SJCRH30 (cell line): ENCODE measurements around the gene CLMN. TPM values are rescaled to one million over a fixed set of nuclear protein-coding genes. Genes with fewer than 3 reads are reported as not detected.
"Not testable (repeated sequence)": the region's sequence is repeated elsewhere in the genome, so short reads cannot be mapped to it uniquely, and the experiment has no call there.

ENCODE experiments used
- DNase-seq, 2 experiments: peaks; one replicate each; pipeline ENCODE4 v3.0.0-alpha.2; 2015 to 2020
- H3K27ac ChIP-seq: fragments of 250-450 bp; sonication (Bioruptor Pico); 2 replicates; pipeline ENCODE4 v1.5.1; 2020; ENCODE audit warnings: mild to moderate bottlenecking, moderate library complexity
- H3K27me3 ChIP-seq: fragments of 250-450 bp; sonication (Bioruptor Pico); 2 replicates; pipeline ENCODE4 v1.5.1; 2020; ENCODE audit warnings: mild to moderate bottlenecking, moderate library complexity
- H3K36me3 ChIP-seq: fragments of 250-450 bp; sonication (Bioruptor Pico); 2 replicates; pipeline ENCODE4 v1.5.1; 2020; ENCODE audit warnings: mild to moderate bottlenecking, moderate library complexity
- H3K4me1 ChIP-seq: fragments of 250-450 bp; sonication (Bioruptor Pico); 2 replicates; pipeline ENCODE4 v1.5.1; 2020; ENCODE audit warnings: mild to moderate bottlenecking, moderate library complexity
- H3K4me3 ChIP-seq: fragments of 250-450 bp; sonication (Bioruptor Pico); 2 replicates; pipeline ENCODE4 v1.5.1; 2020; ENCODE audit warnings: mild to moderate bottlenecking, moderate library complexity
- H3K9me3 ChIP-seq: fragments of 250-450 bp; sonication (Bioruptor Pico); replicated peaks from 2 replicates; pipeline ENCODE4 v1.5.1; 2020; ENCODE audit warnings: mild to moderate bottlenecking, moderate library complexity
- total RNA-seq: library from RNA; depleted of rRNA; stranded (reverse); fragments of >200 nt; shearing (Covaris generic); gene quantifications from 2 replicates; pipeline ENCODE4 v1.2.3, GENCODE V29; 2014

The CLMN gene
- total RNA-seq, 1 experiment from 2014 or later = 29.0 TPM

DNA sequence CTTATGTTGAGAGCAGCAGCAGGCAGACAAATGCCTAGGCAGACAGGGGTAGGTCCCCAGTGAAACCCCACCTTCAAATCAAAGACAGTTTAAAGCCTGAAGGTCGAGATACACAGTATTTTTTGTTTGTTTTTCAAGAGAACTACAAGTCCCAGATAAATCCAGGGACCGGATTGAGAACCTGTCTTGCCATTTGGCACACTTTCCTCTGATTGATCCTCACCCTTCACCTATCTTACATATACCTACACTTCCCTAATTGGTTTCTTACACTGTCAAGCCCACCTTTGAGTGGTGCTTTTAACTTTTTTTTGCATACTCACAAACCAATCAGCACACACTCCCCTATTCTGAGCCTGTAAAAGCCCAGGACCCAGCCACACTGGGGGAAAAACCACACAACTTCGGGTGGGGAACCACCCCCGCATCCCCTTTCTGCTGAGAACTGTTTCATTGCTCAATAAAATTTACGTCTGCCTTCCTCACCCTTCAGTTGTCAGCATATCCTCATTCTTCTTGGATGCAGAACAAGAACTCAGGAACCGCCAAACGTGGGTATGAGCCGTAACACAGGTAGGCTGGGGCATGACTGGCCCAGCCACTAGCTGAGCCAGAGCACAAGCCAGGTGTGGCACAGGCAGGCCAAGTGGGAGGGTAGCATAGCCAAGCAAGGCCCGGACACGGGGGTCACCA, 173.5 kb downstream of the CLMN start:
- Histone ChIP-seq H3K4me1 (peaks cover 6% of the 10 kb centered on the region; the same call in 1 of the 2 replicates), H3K27me3 (no peaks in the 10 kb centered on the region), H3K36me3 (peaks cover 10% of the 10 kb centered on the region), H3K4me3 (no peak overlapping the region), H3K9me3 (peaks cover 9% of the 10 kb centered on the region), H3K27ac (no peak overlapping the region)
- no peak for DNase-seq

DNA sequence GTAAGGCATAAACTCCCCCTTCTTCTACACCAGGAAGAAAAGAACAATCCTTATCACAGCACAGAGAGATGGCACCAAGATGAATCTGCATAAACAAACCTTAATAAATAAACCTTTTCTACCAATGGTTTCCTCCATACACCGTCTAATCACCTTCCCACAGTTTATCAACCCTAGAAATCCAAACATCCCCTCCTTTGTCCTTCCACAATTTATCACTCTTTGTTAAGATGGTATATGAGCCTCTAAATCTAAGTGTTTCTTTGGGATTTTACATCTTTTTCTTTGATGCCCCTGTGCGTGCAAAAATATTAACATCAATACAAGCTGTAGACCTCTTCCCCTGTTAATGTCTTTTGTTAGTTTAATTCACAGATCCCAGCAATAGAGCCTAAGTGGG, 174.9 kb downstream of the CLMN start:
- Histone ChIP-seq H3K4me1 (0 out of 2 replicates have a peak, but pooled peaks cover 4% of the 10 kb centered on the region), H3K27me3 (no peaks in the 10 kb centered on the region), H3K36me3 (peaks cover 23% of the 10 kb centered on the region), H3K9me3 (peaks cover 9% of the 10 kb centered on the region), H3K4me3 (no peak overlapping the region), H3K27ac (no peak overlapping the region)
- DNase-seq = no peak

DNA sequence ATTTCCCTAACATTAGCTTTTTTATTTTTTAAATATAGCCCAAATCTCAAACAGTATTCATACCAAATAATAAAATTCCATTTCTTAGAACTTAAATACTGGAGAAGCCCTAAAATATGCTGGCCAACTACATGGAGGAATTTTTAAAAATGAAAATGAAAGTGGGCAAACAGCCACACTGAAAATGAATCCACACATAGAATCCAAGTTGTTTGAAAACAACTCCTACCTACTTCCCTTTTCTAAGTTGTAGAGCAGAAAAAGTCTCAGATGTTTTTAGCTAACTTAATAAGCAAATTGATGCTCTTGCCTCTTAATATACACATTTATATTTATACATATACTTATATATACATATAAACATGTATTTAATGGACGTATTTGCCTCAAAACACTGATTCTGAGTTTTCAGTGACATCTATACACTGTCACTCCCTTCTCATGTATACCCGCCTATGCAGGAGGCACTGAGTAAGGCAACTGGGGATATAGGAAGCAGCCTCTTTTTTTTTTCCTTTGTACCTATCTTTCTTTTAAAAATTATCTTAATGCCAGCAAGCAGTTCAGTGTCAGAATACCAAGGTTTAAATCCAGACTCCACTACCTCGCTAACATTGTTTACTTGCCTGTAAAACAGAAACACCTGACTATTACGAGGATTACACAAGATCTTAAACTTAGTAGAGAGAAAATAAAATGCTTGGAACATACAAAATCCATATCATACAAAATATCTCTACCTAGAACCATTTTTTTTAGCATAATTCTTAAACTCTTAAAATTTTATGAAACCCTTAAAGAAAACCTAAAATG, 175.7 kb downstream of the CLMN start:
- no peaks in the 10 kb centered on the region for H3K27me3 ChIP-seq
- H3K4me1 ChIP-seq = 0 out of 2 replicates have a peak, but pooled peaks cover 4% of the 10 kb centered on the region
- peaks cover 9% of the 10 kb centered on the region for H3K9me3 ChIP-seq
- no peak for DNase-seq
- H3K36me3 ChIP-seq = peaks cover 29% of the 10 kb centered on the region
- no peak overlapping the region for H3K4me3 ChIP-seq
- H3K27ac ChIP-seq = no peak overlapping the region

DNA sequence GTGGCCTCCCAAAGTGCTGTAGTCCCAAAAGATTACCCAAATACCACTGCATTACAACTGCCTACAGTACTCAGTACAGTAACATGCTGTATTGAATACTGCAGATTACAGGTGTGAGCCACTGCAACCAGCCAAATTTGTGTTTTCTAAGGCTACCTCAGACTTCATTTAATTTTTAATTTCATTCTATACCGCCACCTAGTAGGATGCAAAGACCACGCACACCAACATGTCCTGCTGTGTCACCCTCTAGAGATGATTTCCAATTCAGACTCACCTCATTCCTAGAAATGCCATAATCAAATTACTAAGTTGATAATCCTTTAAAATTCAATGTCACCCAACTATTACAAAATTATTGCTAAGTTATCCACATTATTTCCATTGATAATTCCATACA, 177.5 kb downstream of the CLMN start:
- Histone ChIP-seq H3K4me1 (0 out of 2 replicates have a peak, but pooled peaks cover 4% of the 10 kb centered on the region), H3K27ac (no peak overlapping the region), H3K27me3 (no peaks in the 10 kb centered on the region), H3K9me3 (peaks cover 9% of the 10 kb centered on the region), H3K36me3 (peaks cover 30% of the 10 kb centered on the region), H3K4me3 (no peak overlapping the region)
- no peak for DNase-seq

DNA sequence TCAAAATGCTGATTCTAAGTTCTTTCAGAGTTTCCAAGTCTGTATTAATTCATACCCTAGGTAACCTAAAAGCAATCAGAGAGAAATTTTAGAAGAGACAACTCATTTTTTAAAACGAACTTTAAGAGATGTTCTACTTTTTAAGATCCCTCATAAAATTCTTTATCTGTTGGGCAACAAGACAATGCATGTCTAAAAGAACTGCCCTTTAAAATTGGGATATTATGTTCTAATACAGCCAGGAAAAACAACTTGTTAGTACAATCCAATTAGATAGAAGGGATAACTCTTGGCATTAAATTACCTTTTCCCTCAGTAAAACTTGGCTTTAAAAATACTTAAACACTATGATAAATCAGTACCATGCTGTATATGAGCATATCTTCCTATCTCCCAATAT, 178.0 kb downstream of the CLMN start:
- H3K9me3 ChIP-seq = peaks cover 9% of the 10 kb centered on the region
- H3K27ac ChIP-seq = no peak overlapping the region
- H3K36me3 ChIP-seq = peaks cover 29% of the 10 kb centered on the region
- H3K27me3 ChIP-seq = no peaks in the 10 kb centered on the region
- 0 out of 2 replicates have a peak, but pooled peaks cover 4% of the 10 kb centered on the region for H3K4me1 ChIP-seq
- H3K4me3 ChIP-seq = no peak overlapping the region
- DNase-seq = no peak

DNA sequence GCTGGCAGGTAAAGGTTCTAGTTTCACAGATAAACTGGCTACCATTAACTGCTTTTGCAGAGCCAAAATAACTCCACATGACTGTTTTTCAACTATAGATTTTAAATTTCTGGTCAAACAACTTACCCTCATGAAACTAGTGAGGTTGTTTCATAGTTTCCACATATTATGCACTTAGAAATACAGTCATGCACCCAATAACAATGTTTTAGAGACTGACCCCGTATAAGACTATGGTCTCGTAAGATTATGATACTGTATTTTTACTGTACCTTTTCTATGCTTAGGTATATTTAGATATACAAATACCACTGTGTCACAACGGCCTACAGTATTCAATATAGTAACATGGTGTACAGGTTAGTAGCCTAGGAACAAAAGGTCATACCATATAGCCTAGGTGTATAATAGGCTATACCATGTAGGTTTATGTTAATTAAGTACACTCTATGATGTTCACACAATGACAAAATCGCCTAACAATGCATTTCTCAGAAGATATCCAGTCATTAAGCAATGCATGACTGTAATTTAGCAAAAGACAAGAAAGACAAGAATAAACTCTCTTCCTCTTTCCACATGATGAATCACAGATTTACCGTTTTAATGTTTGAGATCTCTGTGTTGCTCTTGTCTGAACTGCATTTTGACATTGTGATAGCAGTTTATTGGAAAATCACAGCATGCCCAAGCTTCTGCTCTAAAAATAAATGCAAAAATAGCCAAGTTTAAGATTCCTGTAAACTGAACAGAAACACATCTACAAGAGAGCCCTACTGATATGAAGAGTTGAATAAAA, 179.4 kb downstream of the CLMN start:
- no peak overlapping the region for H3K27ac ChIP-seq
- H3K4me3 ChIP-seq = no peak overlapping the region
- DNase-seq = no peak
- H3K36me3 ChIP-seq = peaks cover 25% of the 10 kb centered on the region
- H3K4me1 ChIP-seq = 0 out of 2 replicates have a peak, but pooled peaks cover 4% of the 10 kb centered on the region
- no peaks in the 10 kb centered on the region for H3K27me3 ChIP-seq
- H3K9me3 ChIP-seq = peaks cover 7% of the 10 kb centered on the region

DNA sequence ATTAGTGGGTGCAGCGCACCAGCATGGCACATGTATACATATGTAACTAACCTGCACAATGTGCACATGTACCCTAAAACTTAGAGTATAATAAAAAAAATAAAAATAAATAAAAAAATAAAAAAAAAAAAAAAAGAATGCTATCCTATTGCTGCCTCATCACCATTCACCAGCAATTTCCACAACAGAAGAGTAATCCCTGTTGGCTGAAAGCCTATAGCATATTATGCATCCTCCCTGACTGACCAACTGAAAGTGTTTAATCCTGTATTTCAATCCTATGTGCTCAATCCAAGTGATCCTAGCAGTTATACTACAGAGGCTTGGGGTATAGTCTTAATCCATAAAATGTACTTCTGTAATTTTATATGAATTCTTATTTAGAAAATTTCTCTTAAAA, 180.8 kb downstream of the CLMN start:
- peaks cover 31% of the 10 kb centered on the region for H3K36me3 ChIP-seq
- no peaks in the 10 kb centered on the region; the same call in 1 of the 2 replicates for H3K9me3 ChIP-seq
- no peak for DNase-seq
- no peak overlapping the region for H3K27ac ChIP-seq
- H3K4me3 ChIP-seq = no peak overlapping the region
- H3K4me1 ChIP-seq = 0 out of 2 replicates have a peak, but pooled peaks cover 4% of the 10 kb centered on the region
- H3K27me3 ChIP-seq = no peaks in the 10 kb centered on the region

DNA sequence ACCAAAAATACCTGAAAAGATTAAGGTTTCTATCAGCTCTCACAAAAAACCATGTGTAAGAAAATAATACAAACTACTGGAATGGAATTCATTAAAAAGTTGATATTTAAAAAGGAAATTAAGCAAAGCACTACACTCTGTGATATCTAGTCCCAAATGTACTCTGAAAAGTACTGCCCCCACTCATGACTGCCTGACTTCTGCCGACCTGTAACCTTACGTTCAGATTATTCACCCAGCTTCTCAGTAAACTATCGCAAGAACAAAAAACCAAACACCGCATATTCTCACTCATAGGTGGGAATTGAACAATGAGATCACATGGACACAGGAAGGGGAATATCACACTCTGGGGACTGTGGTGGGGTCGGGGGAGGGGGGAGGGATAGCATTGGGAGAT, 181.3 kb downstream of the CLMN start:
- not testable (repeated sequence) for H3K4me1 ChIP-seq, H3K4me3 ChIP-seq, DNase-seq, H3K9me3 ChIP-seq, H3K27me3 ChIP-seq, H3K27ac ChIP-seq
- peaks cover 36% of the 10 kb centered on the region for H3K36me3 ChIP-seq

DNA sequence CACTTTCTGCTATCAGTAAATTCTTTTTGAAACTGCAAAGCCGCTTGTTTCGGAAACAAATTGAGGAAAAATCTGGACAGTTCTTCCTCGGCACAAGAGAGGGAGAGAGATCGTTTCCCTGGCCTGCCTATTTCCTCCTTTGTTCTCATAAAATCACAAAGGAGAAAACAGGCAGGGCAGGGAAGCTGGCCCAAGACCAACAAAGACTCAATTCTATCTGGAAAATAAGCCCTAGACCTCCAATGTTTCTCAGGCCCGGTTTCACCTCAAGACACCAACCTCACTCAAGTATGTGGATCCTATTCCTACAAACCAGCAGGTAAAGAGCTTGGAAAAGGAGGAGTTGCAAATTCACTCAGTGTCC, 181.9 kb downstream of the CLMN start:
- no peak for DNase-seq
- Histone ChIP-seq H3K27me3 (no peaks in the 10 kb centered on the region), H3K9me3 (no peaks in the 10 kb centered on the region), H3K4me1 (0 out of 2 replicates have a peak, but pooled peaks cover under 1% of the 10 kb centered on the region), H3K27ac (no peak overlapping the region), H3K4me3 (no peak overlapping the region), H3K36me3 (peaks cover 42% of the 10 kb centered on the region)

DNA sequence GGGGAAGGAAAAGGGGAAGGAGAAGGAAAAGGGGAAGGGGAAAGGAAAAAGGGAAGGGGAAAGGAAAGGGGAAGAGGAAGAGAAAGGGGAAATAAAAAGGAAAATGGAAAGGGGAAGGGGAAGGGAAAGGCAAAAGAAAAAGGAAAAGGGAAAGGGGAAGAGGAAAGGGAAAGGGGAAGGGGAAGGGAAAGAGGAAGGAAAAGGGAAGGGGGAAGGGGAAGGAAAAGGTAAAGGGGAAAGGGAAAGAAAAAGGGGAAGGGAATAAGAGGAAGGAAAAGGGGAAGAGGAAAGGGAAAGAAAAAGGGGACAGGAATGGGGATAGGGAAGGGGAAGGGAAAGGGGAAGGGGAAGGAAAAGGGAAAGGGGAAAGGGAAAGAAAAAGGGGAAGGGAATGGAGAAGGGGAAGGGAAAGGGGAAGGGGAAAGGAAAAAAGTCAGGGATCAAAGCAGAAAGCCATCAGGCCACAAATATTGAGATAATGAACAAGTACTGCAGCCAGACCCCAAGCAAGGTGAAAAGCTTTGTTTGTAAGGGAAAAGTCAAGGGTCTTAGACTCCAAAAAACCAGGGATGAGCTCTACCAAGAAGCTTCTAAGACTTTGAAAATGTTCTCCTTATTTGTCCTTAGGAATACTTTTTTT, 182.4 kb downstream of the CLMN start:
- no peak for DNase-seq
- Histone ChIP-seq H3K27ac (no peak overlapping the region), H3K4me1 (no peaks in the 10 kb centered on the region), H3K4me3 (no peak overlapping the region), H3K27me3 (no peaks in the 10 kb centered on the region), H3K36me3 (peaks cover 44% of the 10 kb centered on the region), H3K9me3 (no peaks in the 10 kb centered on the region)

DNA sequence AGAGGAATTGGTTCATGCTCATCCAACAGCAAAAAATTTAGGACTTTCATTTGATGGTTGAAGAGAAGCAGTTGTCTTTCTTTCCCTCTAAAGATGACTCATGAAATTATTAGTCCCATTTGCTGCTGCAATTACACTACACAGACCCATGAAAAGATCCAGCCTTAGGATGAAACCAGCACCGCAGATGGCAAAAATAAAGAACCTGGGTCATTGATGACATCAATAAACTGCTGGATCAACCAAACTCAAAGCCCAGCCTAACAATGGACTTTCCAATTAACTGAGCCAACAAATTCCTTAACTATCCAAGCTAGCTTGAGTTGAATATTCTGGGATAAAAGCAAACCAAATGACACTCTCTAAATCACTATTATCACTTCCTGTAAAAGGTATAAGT, 183.1 kb downstream of the CLMN start:
- peaks cover 50% of the 10 kb centered on the region for H3K36me3 ChIP-seq
- no peaks in the 10 kb centered on the region for H3K27me3 ChIP-seq
- no peaks in the 10 kb centered on the region for H3K9me3 ChIP-seq
- no peak overlapping the region for H3K4me3 ChIP-seq
- no peak overlapping the region for H3K27ac ChIP-seq
- no peak for DNase-seq
- H3K4me1 ChIP-seq = no peaks in the 10 kb centered on the region

DNA sequence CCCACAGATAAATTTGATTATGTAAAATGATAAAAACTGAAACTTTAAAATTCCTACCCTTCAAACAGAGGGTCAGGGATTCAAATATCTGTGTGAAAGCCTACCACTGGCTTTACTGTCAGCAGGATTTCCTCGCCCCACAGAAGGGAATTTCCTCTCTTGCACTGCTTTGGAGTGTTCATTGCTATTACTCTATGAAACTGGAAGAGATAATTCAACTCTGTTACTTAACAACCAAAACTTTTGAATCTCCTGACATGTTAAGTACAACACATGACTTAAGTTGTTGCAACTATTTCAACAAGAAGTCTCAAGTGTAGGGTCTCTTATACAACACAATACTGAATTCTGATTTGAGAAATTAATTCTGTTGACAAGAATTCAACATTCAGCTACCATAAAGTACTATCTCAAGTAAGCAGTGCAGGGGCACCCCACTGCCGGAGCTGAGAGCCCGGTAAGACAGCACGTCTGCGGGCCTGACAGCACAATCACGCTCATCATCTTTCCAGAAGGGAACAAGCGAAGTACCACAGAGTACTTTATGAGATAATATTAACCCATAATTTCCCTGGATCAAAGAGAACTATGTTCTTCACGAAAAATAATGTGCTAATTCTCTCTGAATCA, 185.3 kb downstream of the CLMN start:
- H3K9me3 ChIP-seq = no peaks in the 10 kb centered on the region
- H3K27me3 ChIP-seq = no peaks in the 10 kb centered on the region
- no peak overlapping the region for H3K27ac ChIP-seq
- no peak overlapping the region for H3K4me3 ChIP-seq
- no peak for DNase-seq
- H3K36me3 ChIP-seq = peaks cover 54% of the 10 kb centered on the region
- no peaks in the 10 kb centered on the region for H3K4me1 ChIP-seq

DNA sequence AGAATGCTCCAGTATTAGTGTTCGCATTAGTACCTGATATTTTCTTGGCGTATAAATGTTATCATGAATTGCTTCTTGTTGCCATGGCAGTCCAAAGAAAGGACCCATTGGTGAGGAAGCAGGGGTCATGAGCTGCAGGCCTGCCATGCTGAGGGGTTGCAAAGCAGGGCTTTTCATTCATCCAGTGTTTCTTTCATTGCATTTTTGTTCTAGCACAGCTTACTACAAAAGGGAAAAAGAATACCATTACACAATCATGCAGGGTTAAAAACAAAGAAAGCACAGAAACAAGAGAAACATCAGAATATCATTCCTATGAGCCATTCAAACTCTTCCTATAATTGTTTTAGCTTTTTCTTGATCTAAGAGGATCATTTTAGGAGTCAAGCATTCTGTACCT, 186.4 kb downstream of the CLMN start:
- Histone ChIP-seq H3K9me3 (no peaks in the 10 kb centered on the region), H3K36me3 (peaks cover 60% of the 10 kb centered on the region), H3K4me1 (no peaks in the 10 kb centered on the region), H3K27me3 (no peaks in the 10 kb centered on the region), H3K4me3 (no peak overlapping the region), H3K27ac (no peak overlapping the region)
- no peak for DNase-seq

DNA sequence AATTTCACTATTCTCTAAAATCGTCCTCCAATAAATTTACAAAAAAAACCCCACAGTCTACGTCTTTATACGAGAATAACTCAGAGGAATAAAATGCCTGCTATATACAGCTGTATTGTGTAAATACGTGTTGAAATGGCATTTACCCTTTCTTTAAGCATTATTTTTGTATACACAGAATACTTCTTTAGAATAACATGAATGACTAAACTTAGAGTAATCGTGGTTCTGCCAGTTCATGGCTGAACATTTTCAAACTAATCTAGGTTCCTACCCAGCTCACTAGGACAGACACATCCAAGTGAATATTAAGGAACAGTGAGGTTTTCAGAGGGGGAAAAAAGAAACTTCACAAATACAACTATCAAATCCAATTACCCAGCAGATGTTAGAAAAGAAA, 186.9 kb downstream of the CLMN start:
- DNase-seq = no peak
- Histone ChIP-seq H3K27me3 (no peaks in the 10 kb centered on the region), H3K4me1 (peaks cover 2% of the 10 kb centered on the region; the same call in 1 of the 2 replicates), H3K36me3 (peaks cover 60% of the 10 kb centered on the region), H3K27ac (no peak overlapping the region), H3K4me3 (no peak overlapping the region), H3K9me3 (no peaks in the 10 kb centered on the region)
